Testis (tissue), 3 donors: ENCODE measurements around the gene TRIM31. TPM values are rescaled to one million over a fixed set of nuclear protein-coding genes. Genes with fewer than 3 reads are reported as not detected.
A peak's percentile ranks its signal among the peaks of the same experiment; 100 is the strongest.
"Not testable (repeated sequence)": the region's sequence is repeated elsewhere in the genome, so short reads cannot be mapped to it uniquely, and the experiment has no call there.

ENCODE experiments used
- DNase-seq: peaks from one replicate; pipeline ENCODE4 v3.0.0-alpha.2; 2019
- H3K27ac ChIP-seq, 2 donors: fragments of 200-600 bp; sonication (generic); one replicate each; pipeline ENCODE4 v1.5.1; 2019
- H3K27me3 ChIP-seq: fragments of 200-600 bp; sonication (generic); one replicate; pipeline ENCODE4 v1.5.1; 2019
- H3K36me3 ChIP-seq: fragments of 200-600 bp; sonication (generic); one replicate; pipeline ENCODE4 v1.5.1; 2017; ENCODE audit warnings: low read depth; ENCODE audit errors: missing control alignments
- H3K4me1 ChIP-seq: fragments of 200-600 bp; sonication (generic); one replicate; pipeline ENCODE4 v1.5.1; 2019
- H3K4me3 ChIP-seq, 2 donors: fragments of 200-600 bp; sonication (generic); one replicate each; pipeline ENCODE4 v1.5.1; 2017 to 2019
- H3K9me3 ChIP-seq: fragments of 200-600 bp; sonication (generic); one replicate; pipeline ENCODE4 v1.5.1; 2017
- POLR2A ChIP-seq: fragments of 450-650 bp; IDR thresholded peaks from one replicate; pipeline ENCODE4 v1.6.1; 2017; ENCODE audit warnings: antibody characterized with exemption, mild to moderate bottlenecking, moderate library complexity
- WGBS, 2 donors: methylation state at CpG; one replicate each; pipeline ENCODE4 v1.1.5; 2018; 5-methylcytosine and 5-hydroxymethylcytosine counted together
- intact Hi-C: fragments of 100-400 bp; cut with DNase I; formaldehyde crosslinking; loops from one replicate; pipeline ENCODE4 v1.15.1; 2023; ENCODE audit warnings: low total_unique reads
- polyA plus RNA-seq: library from polyadenylated mRNA; stranded (reverse); fragments of 350-450 nt; fragmentation: Illumina TruSeq; extraction: RNeasy Lipid Tissue Mini Kit (QIAGEN cat#74804); gene quantifications from one replicate; pipeline ENCODE4 v1.2.3, GENCODE V29; 2014; ENCODE audit warnings: low read depth, low replicate concordance; ENCODE audit not compliant: insufficient read depth
- total RNA-seq, 2 donors: library from RNA; depleted of rRNA; stranded (reverse); fragments of >200 nt; gene quantifications; one replicate each; pipeline ENCODE4 v1.2.3, GENCODE V29; 2016
- TF ChIP-seq, protein P1 (sequence below), 3 experiments: fragments of 450-650 bp in 2 of 3; fragments of 200-600 bp in 1 of 3; sonication (generic) in 1 of 3; IDR thresholded peaks; one replicate each; pipeline ENCODE4 v1.5.1; 2016 to 2019; ENCODE audit warnings: antibody characterized with exemption in 3 of 3, mild to moderate bottlenecking in 2 of 3, moderate library complexity in 1 of 3

The TRIM31 gene
- total and polyA plus RNA-seq, 3 donors from 2014 or later: 0.50 to 6.4 (median 4.0) TPM

DNA sequence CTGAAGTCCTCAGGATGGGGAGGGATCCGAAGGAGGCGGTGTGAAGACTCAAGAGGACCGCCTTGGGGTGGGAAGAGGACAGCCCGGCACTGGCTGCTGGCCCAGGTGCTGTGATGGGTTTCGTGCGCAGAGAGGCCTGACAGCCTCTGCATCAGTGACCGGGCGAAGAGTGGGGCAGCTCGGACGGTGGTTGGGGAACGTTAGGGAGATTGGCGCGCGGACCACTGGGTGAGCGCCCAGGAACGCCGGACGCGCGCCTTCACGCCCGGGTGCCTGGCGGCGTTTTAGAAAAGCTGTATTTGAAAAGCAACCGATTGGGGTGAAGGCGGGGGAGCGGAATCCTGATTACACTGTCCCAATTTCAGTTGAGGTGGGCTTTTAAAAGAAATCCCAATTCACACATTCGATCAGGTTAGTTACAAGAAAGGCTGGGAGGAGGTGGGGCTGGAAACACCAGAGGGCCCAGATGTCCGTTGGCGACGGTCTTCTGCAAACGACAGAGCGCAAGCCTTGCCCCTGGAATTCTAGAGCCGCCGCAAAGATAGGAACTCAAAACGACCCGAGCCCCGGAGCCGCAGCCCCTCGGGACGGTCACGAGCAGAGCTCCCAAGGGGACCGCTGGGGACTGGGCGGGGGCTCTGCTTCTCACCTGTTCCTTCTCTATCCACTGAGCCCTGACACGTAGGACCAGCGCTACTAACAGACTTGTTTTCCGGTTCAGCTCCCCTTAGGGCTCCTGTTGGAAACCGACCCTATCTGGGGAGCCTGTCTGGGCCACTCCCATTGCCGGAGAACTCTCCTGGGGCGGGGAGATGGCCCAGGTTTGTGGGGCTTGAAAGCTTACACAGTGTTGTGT, 14.6 kb upstream of the TRIM31 start:
- H3K4me3 ChIP-seq: peak overlapping the region; percentile 23 to 51
- H3K27ac ChIP-seq: no peak overlapping the region
- no peaks in the 10 kb centered on the region for H3K27me3 ChIP-seq
- peaks cover 12% of the 10 kb centered on the region for H3K4me1 ChIP-seq
- no peaks in the 10 kb centered on the region for H3K9me3 ChIP-seq
- no peaks in the 10 kb centered on the region for H3K36me3 ChIP-seq
- intact Hi-C loops: no loop called here
- WGBS, 2 donors: 6 to 9% methylated on average over 50 of the region's 50 CpGs
- peak; percentile 32 for DNase-seq
- TF ChIP-seq POLR2A: no peak
- TF ChIP-seq, protein P1, sequence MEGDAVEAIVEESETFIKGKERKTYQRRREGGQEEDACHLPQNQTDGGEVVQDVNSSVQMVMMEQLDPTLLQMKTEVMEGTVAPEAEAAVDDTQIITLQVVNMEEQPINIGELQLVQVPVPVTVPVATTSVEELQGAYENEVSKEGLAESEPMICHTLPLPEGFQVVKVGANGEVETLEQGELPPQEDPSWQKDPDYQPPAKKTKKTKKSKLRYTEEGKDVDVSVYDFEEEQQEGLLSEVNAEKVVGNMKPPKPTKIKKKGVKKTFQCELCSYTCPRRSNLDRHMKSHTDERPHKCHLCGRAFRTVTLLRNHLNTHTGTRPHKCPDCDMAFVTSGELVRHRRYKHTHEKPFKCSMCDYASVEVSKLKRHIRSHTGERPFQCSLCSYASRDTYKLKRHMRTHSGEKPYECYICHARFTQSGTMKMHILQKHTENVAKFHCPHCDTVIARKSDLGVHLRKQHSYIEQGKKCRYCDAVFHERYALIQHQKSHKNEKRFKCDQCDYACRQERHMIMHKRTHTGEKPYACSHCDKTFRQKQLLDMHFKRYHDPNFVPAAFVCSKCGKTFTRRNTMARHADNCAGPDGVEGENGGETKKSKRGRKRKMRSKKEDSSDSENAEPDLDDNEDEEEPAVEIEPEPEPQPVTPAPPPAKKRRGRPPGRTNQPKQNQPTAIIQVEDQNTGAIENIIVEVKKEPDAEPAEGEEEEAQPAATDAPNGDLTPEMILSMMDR (IDR thresholded peaks at IDR 0.05): no peak

DNA sequence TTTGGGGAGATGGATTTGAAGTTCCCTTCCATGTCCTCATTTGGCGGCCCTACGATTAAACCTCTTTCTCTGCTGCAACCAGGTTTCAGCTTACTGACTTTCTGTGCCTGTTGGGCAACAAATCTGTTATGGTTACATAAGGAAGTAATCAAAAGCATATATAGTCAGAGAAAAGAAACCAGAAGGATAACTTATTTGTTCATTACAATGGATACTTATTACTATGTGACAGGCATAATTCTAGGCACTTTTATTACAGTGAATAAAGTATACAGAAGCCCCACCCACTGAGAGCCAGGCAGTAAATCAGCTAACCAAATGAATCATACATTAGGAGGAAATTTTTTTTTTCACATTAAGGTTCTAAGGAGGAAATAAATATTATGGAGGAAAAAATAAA, 9.6 kb upstream of the TRIM31 start:
- no peak overlapping the region for H3K4me3 ChIP-seq
- TF ChIP-seq POLR2A: no peak
- TF ChIP-seq, protein P1 (IDR thresholded peaks at IDR 0.05): no peak
- 39 to 62% methylated on average over 2 of the region's 2 CpGs for whole genome bisulfite sequencing, 2 donors
- H3K27ac ChIP-seq: no peak overlapping the region
- H3K36me3 ChIP-seq: no peaks in the 10 kb centered on the region
- no peak for DNase-seq
- intact Hi-C loops: no loop called here
- H3K9me3 ChIP-seq: no peaks in the 10 kb centered on the region
- no peaks in the 10 kb centered on the region for H3K27me3 ChIP-seq
- no peaks in the 10 kb centered on the region for H3K4me1 ChIP-seq

DNA sequence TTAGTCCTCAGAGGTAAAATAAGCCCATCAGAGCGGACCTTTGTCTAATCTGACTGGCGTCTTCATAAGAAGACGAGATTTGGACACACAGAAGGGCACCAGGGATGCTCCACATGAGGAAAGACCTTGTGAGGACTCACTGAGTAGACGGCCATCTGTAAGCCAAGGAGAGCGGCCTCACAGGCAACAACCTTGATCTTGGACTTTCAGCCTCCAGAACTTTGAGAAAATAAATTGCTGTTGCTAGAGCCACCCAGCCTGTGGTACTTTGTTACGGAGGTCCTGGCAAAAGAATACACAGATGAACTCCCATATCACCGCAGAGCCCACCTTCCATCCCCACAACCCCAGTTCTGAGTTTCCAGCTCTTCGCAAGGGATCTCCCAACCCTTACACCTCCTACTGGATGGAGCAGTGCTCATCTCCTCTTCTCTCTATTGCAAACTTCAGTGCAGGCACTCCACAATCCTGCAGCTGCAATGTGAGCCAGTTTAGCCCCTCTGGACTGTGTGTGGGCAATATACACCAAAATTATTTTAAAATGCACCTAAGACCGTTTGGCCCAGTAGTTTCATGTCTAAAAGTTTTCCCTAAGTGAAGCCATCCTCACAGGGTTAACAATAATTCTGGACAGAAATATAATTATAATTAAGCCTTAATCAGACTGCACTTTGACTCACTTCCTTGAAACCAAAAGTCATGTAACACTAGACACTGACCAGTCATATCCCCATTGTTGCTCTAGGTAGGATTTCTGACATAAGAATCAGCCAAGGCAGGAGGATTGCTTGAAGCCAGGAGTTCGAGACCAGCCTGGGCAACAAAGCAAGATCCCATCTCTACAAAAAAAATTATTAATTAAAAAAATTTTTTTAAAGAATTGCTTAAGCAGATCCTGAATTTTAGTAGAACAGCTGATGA, 8.8 kb upstream of the TRIM31 start:
- H3K27me3 ChIP-seq: no peaks in the 10 kb centered on the region
- no peaks in the 10 kb centered on the region for H3K36me3 ChIP-seq
- H3K4me3 ChIP-seq: no peak overlapping the region
- no peaks in the 10 kb centered on the region for H3K9me3 ChIP-seq
- WGBS, 2 donors: 71 to 81% methylated on average over 10 of the region's 10 CpGs
- no peak overlapping the region for H3K27ac ChIP-seq
- intact Hi-C loops: no loop called here
- DNase-seq: no peak
- TF ChIP-seq POLR2A: no peak
- TF ChIP-seq, protein P1 (IDR thresholded peaks at IDR 0.05): no peak
- H3K4me1 ChIP-seq: no peaks in the 10 kb centered on the region

DNA sequence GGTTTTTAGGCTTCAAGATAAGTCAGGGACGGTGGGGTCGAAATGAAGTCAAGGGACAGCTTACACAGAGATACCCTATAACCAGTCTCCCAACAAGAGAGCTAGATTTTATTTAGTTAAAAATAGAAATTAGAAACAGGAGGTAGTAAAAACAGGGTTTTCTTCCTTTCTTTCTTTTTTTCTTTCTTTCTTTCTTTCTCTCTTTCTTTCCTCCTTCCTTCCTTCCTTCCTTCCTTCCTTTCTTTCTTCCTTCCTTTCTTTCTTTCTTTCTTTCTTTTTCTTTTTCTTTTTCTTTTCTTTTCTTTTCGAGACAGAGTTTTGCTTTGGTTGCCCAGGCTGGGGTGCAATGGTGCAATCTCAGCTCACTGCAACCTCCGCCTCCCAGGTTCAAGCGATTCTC, 5.8 kb upstream of the TRIM31 start:
- H3K9me3 ChIP-seq, H3K4me1 ChIP-seq, intact Hi-C loops, H3K4me3 ChIP-seq, H3K27ac ChIP-seq, H3K36me3 ChIP-seq, DNase-seq, H3K27me3 ChIP-seq: not testable (repeated sequence)
- WGBS, 2 donors: 89 to 95% methylated on average over 5 of the region's 5 CpGs

DNA sequence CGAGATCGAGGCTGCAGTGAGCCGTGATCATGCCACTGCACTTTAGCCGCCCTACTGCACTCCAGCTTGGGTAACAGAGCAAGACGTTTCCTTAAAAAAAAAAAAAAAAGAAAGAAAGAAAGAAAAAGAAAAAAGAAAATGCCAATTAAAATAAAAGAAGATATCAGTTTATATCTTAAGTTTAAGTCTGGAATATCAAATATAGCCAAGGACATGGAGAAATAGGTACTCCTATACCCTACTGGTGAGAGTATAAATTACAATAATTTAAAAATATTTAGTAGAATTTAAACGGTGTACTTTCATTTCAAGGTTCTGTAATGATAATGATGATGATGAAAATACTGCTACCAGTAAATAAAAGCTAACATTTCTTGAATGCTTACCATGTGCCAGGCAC, 3.8 kb upstream of the TRIM31 start:
- Histone ChIP-seq H3K4me3 (no peak overlapping the region), H3K27ac (no peak overlapping the region), H3K9me3 (no peaks in the 10 kb centered on the region), H3K27me3 (no peaks in the 10 kb centered on the region), H3K36me3 (no peaks in the 10 kb centered on the region), H3K4me1 (no peaks in the 10 kb centered on the region)
- WGBS, 2 donors: 73 to 80% methylated on average over 6 of the region's 6 CpGs
- intact Hi-C loops: no loop called here
- TF ChIP-seq, protein P1 (IDR thresholded peaks at IDR 0.05): peak in 1 of 3 experiments; percentile 36
- no peak for TF ChIP-seq POLR2A
- DNase-seq: no peak
